HG03342 (cell line): ENCODE measurements around the gene FBXL17.

Experiments used
- ATAC-seq: cut with Tn5 transposase; IDR thresholded peaks from one replicate; pipeline ENCODE4 v1.9.1; 2021; ENCODE audit warnings: mild to moderate bottlenecking, moderate library complexity; ENCODE audit not compliant: unreplicated experiment

FBXL17 gene

GRCh38 chr5:107874795-107875194 lies 507.1 kb downstream of the FBXL17 start:
- no peak for ATAC-seq

- no peak for ATAC-seq
These were observed 508.0 kb downstream of the FBXL17 start for GRCh38 chr5:107873877-107874276.

- no peak for ATAC-seq
These were observed 510.9 kb downstream of the FBXL17 start for GRCh38 chr5:107871023-107871422.

GRCh38 chr5:107869438-107870115 lies 512.3 kb downstream of the FBXL17 start:
- ATAC-seq: no peak

- no peak for ATAC-seq
These were observed 513.1 kb downstream of the FBXL17 start for GRCh38 chr5:107868650-107869409.

- no peak for ATAC-seq
These were observed 514.6 kb downstream of the FBXL17 start for GRCh38 chr5:107867266-107867665.

- no peak for ATAC-seq
These were observed 517.1 kb downstream of the FBXL17 start for GRCh38 chr5:107864793-107865192.

- ATAC-seq: no peak
These were observed 518.8 kb downstream of the FBXL17 start for GRCh38 chr5:107863125-107863524.

GRCh38 chr5:107861565-107861964 lies 520.3 kb downstream of the FBXL17 start:
- no peak for ATAC-seq

DNA sequence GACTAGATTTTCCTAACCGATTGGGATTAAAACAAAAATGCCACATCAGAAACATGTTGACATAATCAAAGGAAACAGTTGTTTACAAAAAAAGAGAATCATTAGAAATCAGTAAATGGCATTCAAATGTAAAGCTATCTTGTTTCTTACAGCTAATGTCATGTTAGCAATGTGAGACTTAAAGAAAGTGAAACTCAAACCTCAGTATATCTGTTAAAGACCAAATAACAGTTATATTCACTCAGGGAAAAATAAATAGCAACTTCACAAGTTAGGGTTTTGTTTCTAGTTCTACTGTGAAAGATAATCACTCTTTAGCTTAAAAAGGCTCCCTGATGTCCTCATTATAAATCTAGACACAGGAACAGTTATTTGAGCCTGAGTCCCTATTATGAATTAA lies 521.9 kb downstream of the FBXL17 start:
- ATAC-seq: no peak

- no peak for ATAC-seq
These were observed 523.1 kb downstream of the FBXL17 start for GRCh38 chr5:107858788-107859187.

DNA sequence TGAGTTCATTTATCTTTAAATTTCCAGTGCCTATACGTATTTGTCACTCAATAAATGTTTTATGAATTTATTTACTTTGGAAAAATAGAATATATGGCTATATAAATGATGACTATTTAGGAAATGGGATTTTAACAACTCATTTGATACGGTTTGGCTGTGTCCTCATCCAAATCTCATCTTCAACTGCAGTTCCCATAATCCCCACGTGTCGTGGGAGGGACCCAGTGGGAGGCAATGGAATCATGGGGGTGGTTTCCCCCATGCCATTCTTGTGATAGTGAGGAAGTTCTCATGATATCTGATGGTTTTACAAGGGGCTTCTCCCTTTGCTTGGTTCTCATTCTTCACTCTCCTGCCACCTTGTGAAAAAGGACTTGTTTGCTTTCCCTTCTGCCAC lies 523.6 kb downstream of the FBXL17 start:
- ATAC-seq: no peak

DNA sequence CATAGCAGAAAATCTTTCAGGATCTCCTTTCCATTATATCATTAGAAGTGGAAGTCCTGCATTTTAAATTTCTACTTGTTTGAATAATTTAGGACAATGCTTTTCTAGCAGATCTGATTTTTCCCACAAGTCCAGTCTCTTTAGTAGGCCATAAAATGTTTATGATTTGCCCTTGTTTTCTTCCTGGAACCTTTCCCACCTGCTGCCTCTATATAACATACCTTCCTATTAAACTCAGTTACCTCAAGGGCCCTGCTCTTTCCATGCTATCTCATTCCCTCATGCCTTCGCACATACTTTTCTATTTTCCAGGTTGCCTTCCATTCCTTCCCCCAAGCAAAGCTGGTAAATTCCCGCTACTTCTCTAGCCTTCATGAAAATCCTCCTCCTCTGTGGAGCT lies 524.1 kb downstream of the FBXL17 start:
- ATAC-seq: no peak

- no peak for ATAC-seq
These were observed 526.7 kb downstream of the FBXL17 start for GRCh38 chr5:107855171-107855570.

GRCh38 chr5:107853696-107854095 lies 528.2 kb downstream of the FBXL17 start:
- no peak for ATAC-seq

DNA sequence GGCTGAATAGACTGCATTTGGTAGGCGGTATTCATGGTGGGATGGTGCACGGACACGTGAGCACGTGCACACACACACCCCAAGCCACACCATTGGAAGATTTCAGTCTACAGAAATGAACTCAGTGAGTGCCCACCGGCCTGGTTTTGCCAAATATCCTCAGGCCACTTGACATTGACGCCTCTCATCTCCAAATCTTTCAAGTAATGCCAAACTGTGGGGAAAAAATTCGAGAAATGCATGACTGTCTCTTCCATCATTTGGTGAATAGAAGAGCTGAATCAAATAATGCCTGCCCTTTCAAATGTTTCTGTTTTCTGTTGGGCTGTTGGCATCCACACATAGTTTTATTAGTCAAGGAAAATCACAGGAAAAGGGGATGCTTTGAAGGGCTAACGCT lies 528.9 kb downstream of the FBXL17 start:
- ATAC-seq: no peak

GRCh38 chr5:107849118-107849517 lies 532.8 kb downstream of the FBXL17 start:
- ATAC-seq: no peak

DNA sequence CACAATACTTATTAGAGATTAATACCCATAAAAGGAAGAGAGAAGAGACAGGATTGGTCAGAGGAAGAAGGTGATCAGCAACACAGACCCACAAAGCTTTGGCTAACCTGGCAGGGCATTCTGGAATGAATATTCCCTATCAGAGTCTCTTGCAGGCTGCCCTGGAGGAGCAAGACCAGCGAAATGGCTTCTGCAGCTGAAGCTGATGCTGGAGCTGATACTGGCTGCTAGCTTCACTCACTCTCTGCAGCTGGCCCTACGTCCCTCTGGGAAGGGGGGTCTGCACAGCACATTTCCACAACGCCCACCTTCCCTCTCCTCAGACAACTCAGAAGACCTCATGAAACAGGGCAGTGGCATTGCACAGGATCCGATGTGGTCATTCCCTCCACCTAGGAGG lies 541.3 kb downstream of the FBXL17 start:
- ATAC-seq: no peak

DNA sequence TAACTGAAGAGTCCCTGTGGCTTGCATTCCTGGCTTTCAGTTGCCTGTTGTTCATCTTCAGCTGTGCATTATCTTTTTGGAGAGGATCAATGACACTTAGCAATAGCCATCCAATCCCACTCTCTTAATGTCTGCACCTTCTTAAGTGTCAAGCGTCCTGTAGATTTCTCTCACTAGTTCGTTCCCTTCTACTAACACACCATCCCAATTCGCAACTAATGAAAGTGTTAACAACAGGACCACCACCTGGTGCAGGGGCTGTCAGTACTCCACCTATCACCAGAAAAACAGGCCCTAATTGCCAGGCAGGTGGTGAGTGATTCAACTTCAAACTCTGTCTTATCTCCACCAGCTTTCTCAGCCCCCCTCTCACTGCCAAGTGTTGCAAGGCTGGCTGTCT lies 541.7 kb downstream of the FBXL17 start:
- ATAC-seq: no peak

DNA sequence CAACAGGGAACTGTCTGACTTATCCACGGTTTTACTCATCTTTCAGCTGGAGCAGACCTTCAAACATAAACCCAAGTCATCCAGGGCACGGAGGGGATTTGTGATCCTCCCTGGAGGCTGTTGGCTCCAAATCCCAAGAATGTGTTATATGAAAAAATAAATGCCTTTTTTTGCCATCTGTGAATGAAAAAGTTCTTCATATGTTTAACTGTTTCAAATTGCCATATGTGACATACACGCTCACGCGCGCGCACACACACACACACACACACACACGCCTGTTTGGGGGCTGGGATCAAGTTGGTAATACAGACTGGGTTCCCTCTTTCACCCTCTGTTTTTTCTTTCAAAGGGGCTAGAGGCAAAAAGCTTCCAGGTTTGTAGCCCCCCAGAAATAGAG lies 546.8 kb downstream of the FBXL17 start:
- ATAC-seq: no peak

- ATAC-seq: no peak
These were observed 549.2 kb downstream of the FBXL17 start for GRCh38 chr5:107832746-107833145.

DNA sequence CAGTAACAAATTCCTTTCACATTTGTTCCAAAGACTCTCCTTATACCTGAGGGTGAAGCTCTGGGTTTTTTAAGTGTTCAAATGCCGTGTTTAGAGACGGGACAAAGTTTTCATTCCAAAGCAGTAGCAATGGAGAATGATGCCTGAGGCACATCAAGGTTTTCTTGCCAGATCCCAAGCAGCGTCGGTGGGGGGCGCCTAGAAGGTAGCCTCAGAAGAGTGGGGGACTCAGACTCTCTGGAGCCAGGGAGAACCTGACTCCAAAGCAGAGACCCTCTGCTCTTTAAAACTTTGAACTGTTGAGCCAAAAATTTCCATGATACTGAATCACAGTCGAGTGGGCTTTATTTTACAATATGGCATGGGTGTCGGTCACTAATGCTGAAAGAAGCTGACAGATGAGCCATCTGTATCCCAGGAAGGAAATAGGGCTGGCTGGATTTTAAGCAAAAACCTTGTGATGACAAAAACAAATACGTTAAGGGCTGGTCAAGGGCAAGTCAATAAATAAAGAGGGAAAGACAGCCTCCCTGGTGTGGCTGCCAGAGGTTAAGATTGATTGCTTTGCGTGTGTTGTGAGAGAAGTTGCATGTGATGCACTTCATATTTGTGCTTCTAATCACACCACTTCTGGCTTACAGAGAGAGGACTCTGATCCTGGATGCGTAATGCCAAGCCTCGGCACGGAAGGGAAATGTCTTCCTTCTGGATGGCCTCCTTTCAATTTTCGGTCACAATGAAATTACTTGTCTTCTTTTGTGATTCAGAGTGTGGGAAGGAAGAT lies 550.1 kb downstream of the FBXL17 start:
- ATAC-seq: no peak
